Stimulated activated CD8-positive, alpha-beta memory T cell treated with anti-CD3 and anti-CD28 coated beads, Interleukin-15, amount 100 ng/mL, for 1 hour (primary cell): ENCODE data around the gene TMEM132D.

ENCODE experiments used
- DNase-seq: peaks from one replicate; pipeline ENCODE4 v3.0.0-alpha.2; 2020; ENCODE audit warnings: low read depth

TMEM132D gene

GRCh38 chr12:129825316-129825715 is 78.5 kb downstream of the TMEM132D start:
- no peak for DNase-seq

- DNase-seq: no peak
Measured at GRCh38 chr12:129821964-129822363, 81.9 kb downstream of the TMEM132D start.

- no peak for DNase-seq
Measured at GRCh38 chr12:129819391-129819790, 84.4 kb downstream of the TMEM132D start.

- no peak for DNase-seq
Measured at GRCh38 chr12:129815846-129816245, 88.0 kb downstream of the TMEM132D start.

- DNase-seq: no peak
Measured at GRCh38 chr12:129811963-129812362, 91.9 kb downstream of the TMEM132D start.

- no peak for DNase-seq
Measured at GRCh38 chr12:129807136-129807535, 96.7 kb downstream of the TMEM132D start.

- DNase-seq: no peak
Measured at GRCh38 chr12:129791396-129791795, 112.4 kb downstream of the TMEM132D start.

GRCh38 chr12:129790930-129791329 is 112.9 kb downstream of the TMEM132D start:
- no peak for DNase-seq

- DNase-seq: no peak
Measured at GRCh38 chr12:129790331-129790730, 113.5 kb downstream of the TMEM132D start.

GRCh38 chr12:129789921-129790320 is 113.9 kb downstream of the TMEM132D start:
- DNase-seq: no peak

- no peak for DNase-seq
Measured at GRCh38 chr12:129788506-129789084, 115.2 kb downstream of the TMEM132D start.

- DNase-seq: no peak
Measured at GRCh38 chr12:129779989-129780388, 123.8 kb downstream of the TMEM132D start.

GRCh38 chr12:129779033-129779432 is 124.8 kb downstream of the TMEM132D start:
- no peak for DNase-seq

- DNase-seq: no peak
Measured at GRCh38 chr12:129776977-129777667, 126.7 kb downstream of the TMEM132D start.

GRCh38 chr12:129772501-129773493 is 131.0 kb downstream of the TMEM132D start:
- DNase-seq: no peak

- no peak for DNase-seq
Measured at GRCh38 chr12:129771238-129771637, 132.6 kb downstream of the TMEM132D start.

- DNase-seq: no peak
Measured at GRCh38 chr12:129765719-129766118, 138.1 kb downstream of the TMEM132D start.

GRCh38 chr12:129762436-129762835 is 141.4 kb downstream of the TMEM132D start:
- no peak for DNase-seq

GRCh38 chr12:129753586-129753985 is 150.2 kb downstream of the TMEM132D start:
- DNase-seq: no peak

GRCh38 chr12:129750421-129750820 is 153.4 kb downstream of the TMEM132D start:
- no peak for DNase-seq

- DNase-seq: no peak
Measured at GRCh38 chr12:129746318-129746717, 157.5 kb downstream of the TMEM132D start.

- DNase-seq: no peak
Measured at GRCh38 chr12:129729170-129729569, 174.7 kb downstream of the TMEM132D start.

- DNase-seq: no peak
Measured at GRCh38 chr12:129727100-129727499, 176.7 kb downstream of the TMEM132D start.
